WTC11 (cell line): ENCODE measurements around the gene SRSF6.

ENCODE experiments used
- CTCF ChIP-seq: fragments of 200-600 bp; IDR thresholded peaks from 2 replicates; pipeline ENCODE4 v1.8.0; 2022; ENCODE audit warnings: antibody characterized with exemption
- E2F5 ChIP-seq: sonication (generic); formaldehyde crosslinking; IDR thresholded peaks from 2 replicates; pipeline ENCODE4 v1.8.1; 2022; ENCODE audit warnings: mild to moderate bottlenecking, moderate library complexity, missing genetic modification reagents
- ELF4 ChIP-seq: sonication (generic); formaldehyde crosslinking; IDR thresholded peaks from 2 replicates; pipeline ENCODE4 v1.8.1; 2022; ENCODE audit warnings: low read depth, mild to moderate bottlenecking, moderate library complexity, missing genetic modification reagents
- STAT6 ChIP-seq: sonication (generic); formaldehyde crosslinking; conservative IDR thresholded peaks from 2 replicates; pipeline ENCODE4 v1.8.1; 2023; ENCODE audit warnings: mild to moderate bottlenecking, low read depth, missing genetic modification reagents, moderate library complexity
- USF1 ChIP-seq: sonication (generic); formaldehyde crosslinking; IDR thresholded peaks from 2 replicates; pipeline ENCODE4 v1.8.0; 2022; ENCODE audit warnings: mild to moderate bottlenecking, missing genetic modification reagents
- USF2 ChIP-seq: sonication (generic); formaldehyde crosslinking; IDR thresholded peaks from 2 replicates; pipeline ENCODE4 v1.8.1; 2023; ENCODE audit warnings: mild to moderate bottlenecking, missing genetic modification reagents, moderate library complexity
- ZBTB21 ChIP-seq: sonication (generic); formaldehyde crosslinking; IDR thresholded peaks from 2 replicates; pipeline ENCODE4 v1.8.1; 2023; ENCODE audit warnings: mild to moderate bottlenecking, missing genetic modification reagents, borderline replicate concordance

GRCh38 chr20:43490038-43490437, 32.3 kb downstream of the SRSF6 start:
- TF ChIP-seq ZBTB21 (CRISPR knock-in tag), result no peak
- no peak for TF ChIP-seq CTCF
- TF ChIP-seq E2F5 (CRISPR knock-in tag), result no peak
- no peak for TF ChIP-seq STAT6 (CRISPR knock-in tag)
- TF ChIP-seq ELF4 (CRISPR knock-in tag), result no peak
- no peak for TF ChIP-seq USF1 (CRISPR knock-in tag)
- TF ChIP-seq USF2, result no peak
